GM19438 (cell line): ENCODE data around the gene BEND6.

Source experiments
- ATAC-seq: cut with Tn5 transposase; IDR thresholded peaks from one replicate; pipeline ENCODE4 v1.9.1; 2021; ENCODE audit warnings: low read depth; ENCODE audit not compliant: unreplicated experiment

BEND6 gene

GRCh38 chr6:56954403-56955170, at the start of gene BEND6:
TSS of gene BEND6 (plus strand) at chr6:56955107. CDS start at chr6:56981811, 26,704 bp downstream.
- peak; percentile 33 for ATAC-seq

- ATAC-seq = no peak
Observed at GRCh38 chr6:56905378-56905777, 49.5 kb upstream of the BEND6 start.

GRCh38 chr6:56906752-56907151, 48.2 kb upstream of the BEND6 start:
- no peak for ATAC-seq

GRCh38 chr6:56909115-56909907, 45.6 kb upstream of the BEND6 start:
- no peak for ATAC-seq

GRCh38 chr6:56911847-56912246, 43.1 kb upstream of the BEND6 start:
- ATAC-seq = no peak

- ATAC-seq = no peak
Observed at GRCh38 chr6:56913285-56914074, 41.4 kb upstream of the BEND6 start.

GRCh38 chr6:56914798-56915658, 39.9 kb upstream of the BEND6 start:
- ATAC-seq = no peak

GRCh38 chr6:56915832-56916231, 39.1 kb upstream of the BEND6 start:
- no peak for ATAC-seq

GRCh38 chr6:56916849-56917551, 37.9 kb upstream of the BEND6 start:
- ATAC-seq = no peak

GRCh38 chr6:56922645-56923044, 32.3 kb upstream of the BEND6 start:
- ATAC-seq = no peak

- ATAC-seq = no peak
Observed at GRCh38 chr6:56923565-56923964, 31.3 kb upstream of the BEND6 start.

GRCh38 chr6:56927538-56928453, 27.1 kb upstream of the BEND6 start:
- no peak for ATAC-seq

GRCh38 chr6:56930846-56931245, 24.1 kb upstream of the BEND6 start:
- ATAC-seq = no peak

GRCh38 chr6:56932910-56933477, 21.9 kb upstream of the BEND6 start:
- no peak for ATAC-seq

GRCh38 chr6:56933650-56934049, 21.3 kb upstream of the BEND6 start:
- no peak for ATAC-seq

- no peak for ATAC-seq
Observed at GRCh38 chr6:56934876-56935275, 20.0 kb upstream of the BEND6 start.

- ATAC-seq = no peak
Observed at GRCh38 chr6:56936466-56936865, 18.4 kb upstream of the BEND6 start.

GRCh38 chr6:56938649-56939191, 16.2 kb upstream of the BEND6 start:
- ATAC-seq = no peak
